SK-N-SH treated with all-trans-retinoic acid at 6 μM for 48 hours (cell line): ENCODE results near the gene RHBDD1.

Experiments
- ATAC-seq: fragments of 200-7000 bp; cut with Tn5 transposase; 3 replicates; pipeline ENCODE4 v1.9.1; 2020; ENCODE audit warnings: mild to moderate bottlenecking, moderate library complexity
- ARNTL ChIP-seq: fragments of 450-650 bp; formaldehyde crosslinking; IDR thresholded peaks from 2 replicates; pipeline ENCODE4 v1.5.0; 2020; ENCODE audit warnings: low read depth, mild to moderate bottlenecking, moderate library complexity, borderline replicate concordance
- BACH2 ChIP-seq: fragments of 250-450 bp; sonication (Bioruptor Pico); IDR thresholded peaks from 2 replicates; pipeline ENCODE4 v1.9.0; 2021; ENCODE audit warnings: mild to moderate bottlenecking, borderline replicate concordance
- CSDC2 ChIP-seq: fragments of 250-450 bp; sonication (Bioruptor Pico); IDR thresholded peaks from 2 replicates; pipeline ENCODE4 v1.5.0; 2020; ENCODE audit warnings: mild to moderate bottlenecking, moderate library complexity
- ESRRG ChIP-seq: fragments of 250-450 bp; sonication (Bioruptor Pico); IDR thresholded peaks from 2 replicates; pipeline ENCODE4 v1.6.1; 2021; ENCODE audit warnings: mild to moderate bottlenecking
- GLIS3 ChIP-seq: fragments of 250-450 bp; sonication (Bioruptor Pico); IDR thresholded peaks from 2 replicates; pipeline ENCODE4 v1.5.0; 2020; ENCODE audit warnings: mild to moderate bottlenecking, moderate library complexity
- OSR1 ChIP-seq: fragments of 250-450 bp; sonication (Bioruptor Pico); IDR thresholded peaks from 2 replicates; pipeline ENCODE4 v1.8.0; 2022; ENCODE audit warnings: moderate library complexity, mild to moderate bottlenecking, inconsistent platforms
- SNAI2 ChIP-seq: fragments of 250-450 bp; sonication (Bioruptor Pico); IDR thresholded peaks from 2 replicates; pipeline ENCODE4 v1.5.0; 2020; ENCODE audit warnings: mild to moderate bottlenecking, moderate library complexity
- TCF4 ChIP-seq: fragments of 250-450 bp; sonication (Bioruptor Pico); IDR thresholded peaks from 2 replicates; pipeline ENCODE4 v1.8.0; 2021; ENCODE audit warnings: mild to moderate bottlenecking, moderate library complexity, borderline replicate concordance
- TOX ChIP-seq: fragments of 250-450 bp; sonication (Bioruptor Pico); IDR thresholded peaks from 2 replicates; pipeline ENCODE4 v1.8.0; 2021; ENCODE audit warnings: mild to moderate bottlenecking, moderate library complexity, borderline replicate concordance
- ZC3H10 ChIP-seq: fragments of 250-450 bp; sonication (Bioruptor Pico); IDR thresholded peaks from 2 replicates; pipeline ENCODE4 v1.5.1; 2021; ENCODE audit warnings: mild to moderate bottlenecking, moderate library complexity
- ZFP30 ChIP-seq: fragments of 450-650 bp; formaldehyde crosslinking; IDR thresholded peaks from 2 replicates; pipeline ENCODE4 v1.5.0; 2022; ENCODE audit warnings: mild to moderate bottlenecking, moderate library complexity
- ZNF565 ChIP-seq: fragments of 450-650 bp; formaldehyde crosslinking; conservative IDR thresholded peaks from 2 replicates; pipeline ENCODE4 v1.5.0; 2020; ENCODE audit warnings: low read depth, mild to moderate bottlenecking, moderate library complexity
- ZNF8 ChIP-seq: fragments of 450-650 bp; formaldehyde crosslinking; IDR thresholded peaks from 2 replicates; pipeline ENCODE4 v1.5.0; 2020; ENCODE audit warnings: mild to moderate bottlenecking, moderate library complexity
- TF ChIP-seq, protein P1 (sequence below): fragments of 250-450 bp; sonication (Bioruptor Pico); IDR thresholded peaks from 2 replicates; pipeline ENCODE4 v1.8.0; 2021; ENCODE audit warnings: low read depth, mild to moderate bottlenecking, moderate library complexity, borderline replicate concordance
- TF ChIP-seq, protein P2 (sequence below): fragments of 250-450 bp; sonication (Bioruptor Pico); IDR thresholded peaks from 2 replicates; pipeline ENCODE4 v1.5.1; 2020; ENCODE audit warnings: low read depth, mild to moderate bottlenecking, moderate library complexity
- TF ChIP-seq, protein P3 (sequence below): fragments of 250-450 bp; sonication (Bioruptor Pico); IDR thresholded peaks from 2 replicates; pipeline ENCODE4 v1.5.1; 2021; ENCODE audit warnings: mild to moderate bottlenecking, moderate library complexity
- TF ChIP-seq, protein P4 (sequence below): fragments of 250-450 bp; sonication (Bioruptor Pico); IDR thresholded peaks from 2 replicates; pipeline ENCODE4 v1.5.0; 2020; ENCODE audit warnings: mild to moderate bottlenecking, moderate library complexity
- TF ChIP-seq, protein P5 (sequence below): fragments of 250-450 bp; sonication (Bioruptor Pico); IDR thresholded peaks from 2 replicates; pipeline ENCODE4 v1.8.0; 2020; ENCODE audit warnings: mild to moderate bottlenecking, moderate library complexity, borderline replicate concordance

The RHBDD1 gene

DNA sequence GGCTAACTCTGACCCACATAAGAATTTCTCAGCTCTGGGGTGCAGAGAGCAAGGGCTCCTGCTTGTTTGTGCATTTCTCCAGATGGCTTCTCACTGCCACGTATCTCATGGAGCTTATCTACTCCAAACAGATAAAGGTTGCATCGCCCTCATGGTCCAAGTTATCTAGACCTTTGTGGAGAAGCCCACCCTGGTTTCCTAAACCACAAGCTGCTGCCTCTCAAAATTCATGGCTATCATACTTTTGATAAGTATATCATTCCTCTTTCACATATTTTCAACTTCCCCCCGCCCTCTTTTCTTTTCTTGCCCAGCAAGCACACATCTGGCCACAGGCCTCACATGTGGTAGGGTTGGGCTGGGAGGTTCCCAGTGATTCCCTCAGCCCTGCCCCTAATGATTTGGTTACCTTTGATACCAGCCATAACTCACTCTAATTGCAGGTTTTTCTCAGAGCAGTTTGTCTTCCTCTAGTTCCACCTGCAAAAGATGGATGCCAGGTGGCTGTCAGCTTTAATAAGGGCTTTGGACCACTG is 146.0 kb downstream of the RHBDD1 start:
- no peak for ATAC-seq
- no peak for TF ChIP-seq BACH2 (CRISPR knock-in tag)

DNA sequence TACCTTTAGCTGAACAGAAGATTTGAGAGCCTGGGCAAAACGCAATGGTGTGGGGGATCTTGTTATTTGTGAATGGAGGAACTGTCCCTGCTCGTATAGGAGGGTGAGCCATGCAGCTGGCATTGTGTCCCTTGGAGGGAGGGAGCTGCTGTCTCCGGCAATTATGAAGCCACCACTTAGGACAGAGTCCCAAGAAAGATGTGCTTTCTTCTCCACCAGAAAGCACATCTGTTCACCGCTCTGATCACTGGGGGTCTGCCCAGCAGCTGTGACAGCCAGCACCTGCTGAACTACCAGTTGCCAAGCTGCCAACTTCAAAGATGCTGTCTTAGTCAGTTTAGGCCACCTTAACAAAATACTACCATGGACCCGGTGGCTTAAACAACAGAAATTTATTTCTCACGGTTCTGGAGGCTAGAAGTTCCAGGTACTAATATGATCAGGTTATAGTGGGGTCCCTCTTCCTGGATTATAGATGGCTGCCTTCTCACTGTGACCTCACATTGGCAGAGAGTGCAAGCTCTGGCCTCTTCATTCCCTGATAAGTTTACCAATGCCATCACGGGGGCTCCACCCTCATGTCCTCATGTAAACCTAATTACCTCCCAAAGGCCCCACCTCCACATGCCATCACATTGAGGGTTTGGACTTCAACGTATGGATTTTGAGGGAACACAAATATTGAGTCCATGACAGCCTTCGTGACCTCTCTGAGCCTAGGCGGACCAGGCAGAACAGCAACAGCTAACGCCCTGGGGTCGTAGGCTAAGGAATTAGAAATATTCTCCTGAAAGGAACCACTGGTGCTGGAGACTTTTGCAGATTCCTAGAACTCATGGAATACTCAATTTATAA is 148.3 kb downstream of the RHBDD1 start:
- no peak for ATAC-seq

DNA sequence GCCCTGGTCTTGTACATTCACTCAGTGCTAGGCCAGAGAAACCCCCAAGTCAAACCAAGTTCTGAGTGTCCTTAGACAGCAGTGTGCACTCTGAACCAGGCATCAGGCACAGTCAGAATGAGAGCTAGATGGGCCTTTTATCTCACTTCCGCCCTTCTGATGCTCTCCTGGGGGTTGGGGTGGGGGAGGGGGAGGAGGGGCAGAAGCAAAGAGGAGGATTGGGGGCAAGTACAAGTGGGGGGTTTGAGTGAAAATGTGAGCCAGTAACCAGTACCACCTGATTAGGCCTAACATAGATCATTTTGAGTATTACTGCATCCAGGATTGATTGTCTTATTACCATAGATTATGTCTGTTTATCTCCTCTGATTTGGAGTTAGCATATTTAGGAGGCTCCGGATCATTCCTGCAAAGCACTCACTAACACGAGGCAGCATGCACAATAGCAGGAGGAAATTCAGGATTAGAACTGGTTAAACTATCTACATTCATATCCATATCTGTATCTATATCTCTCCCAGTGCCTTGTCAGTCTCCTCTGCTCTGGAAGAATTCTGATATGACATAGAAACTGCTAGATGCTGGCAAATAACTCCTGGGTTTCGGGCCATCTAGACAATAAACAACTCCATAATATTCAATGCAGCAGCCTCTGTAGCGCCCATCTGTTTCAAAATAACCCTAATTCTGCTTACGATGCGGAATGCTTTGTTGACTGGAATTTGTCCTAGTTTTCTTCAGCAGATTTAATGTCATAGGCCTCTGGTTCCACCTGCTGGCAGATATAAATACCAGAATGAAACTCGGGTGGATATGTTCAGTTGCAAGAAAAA is 149.1 kb downstream of the RHBDD1 start:
- no peak for TF ChIP-seq OSR1 (CRISPR knock-in tag)
- TF ChIP-seq, protein P1, sequence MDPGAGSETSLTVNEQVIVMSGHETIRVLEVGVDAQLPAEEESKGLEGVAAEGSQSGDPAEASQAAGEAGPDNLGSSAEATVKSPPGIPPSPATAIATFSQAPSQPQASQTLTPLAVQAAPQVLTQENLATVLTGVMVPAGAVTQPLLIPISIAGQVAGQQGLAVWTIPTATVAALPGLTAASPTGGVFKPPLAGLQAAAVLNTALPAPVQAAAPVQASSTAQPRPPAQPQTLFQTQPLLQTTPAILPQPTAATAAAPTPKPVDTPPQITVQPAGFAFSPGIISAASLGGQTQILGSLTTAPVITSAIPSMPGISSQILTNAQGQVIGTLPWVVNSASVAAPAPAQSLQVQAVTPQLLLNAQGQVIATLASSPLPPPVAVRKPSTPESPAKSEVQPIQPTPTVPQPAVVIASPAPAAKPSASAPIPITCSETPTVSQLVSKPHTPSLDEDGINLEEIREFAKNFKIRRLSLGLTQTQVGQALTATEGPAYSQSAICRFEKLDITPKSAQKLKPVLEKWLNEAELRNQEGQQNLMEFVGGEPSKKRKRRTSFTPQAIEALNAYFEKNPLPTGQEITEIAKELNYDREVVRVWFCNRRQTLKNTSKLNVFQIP (CRISPR knock-in tag): no peak
- no peak for TF ChIP-seq TOX (CRISPR knock-in tag)
- no peak for TF ChIP-seq ZC3H10 (CRISPR knock-in tag)
- no peak for TF ChIP-seq ZNF565 (CRISPR knock-in tag)
- TF ChIP-seq ESRRG (CRISPR knock-in tag): no peak
- ATAC-seq: peak; percentile 93

More for the DNA sequence above, 148.3 kb downstream of the RHBDD1 start:
- TF ChIP-seq SNAI2 (CRISPR knock-in tag): no peak
- TF ChIP-seq ZFP30 (CRISPR knock-in tag): no peak
- no peak for TF ChIP-seq ZC3H10 (CRISPR knock-in tag)
- TF ChIP-seq BACH2 (CRISPR knock-in tag): no peak
- no peak for TF ChIP-seq ESRRG (CRISPR knock-in tag)
- TF ChIP-seq, protein P2, sequence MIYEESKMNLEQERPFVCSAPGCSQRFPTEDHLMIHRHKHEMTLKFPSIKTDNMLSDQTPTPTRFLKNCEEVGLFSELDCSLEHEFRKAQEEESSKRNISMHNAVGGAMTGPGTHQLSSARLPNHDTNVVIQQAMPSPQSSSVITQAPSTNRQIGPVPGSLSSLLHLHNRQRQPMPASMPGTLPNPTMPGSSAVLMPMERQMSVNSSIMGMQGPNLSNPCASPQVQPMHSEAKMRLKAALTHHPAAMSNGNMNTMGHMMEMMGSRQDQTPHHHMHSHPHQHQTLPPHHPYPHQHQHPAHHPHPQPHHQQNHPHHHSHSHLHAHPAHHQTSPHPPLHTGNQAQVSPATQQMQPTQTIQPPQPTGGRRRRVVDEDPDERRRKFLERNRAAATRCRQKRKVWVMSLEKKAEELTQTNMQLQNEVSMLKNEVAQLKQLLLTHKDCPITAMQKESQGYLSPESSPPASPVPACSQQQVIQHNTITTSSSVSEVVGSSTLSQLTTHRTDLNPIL (CRISPR knock-in tag): no peak
- TF ChIP-seq, protein P3, sequence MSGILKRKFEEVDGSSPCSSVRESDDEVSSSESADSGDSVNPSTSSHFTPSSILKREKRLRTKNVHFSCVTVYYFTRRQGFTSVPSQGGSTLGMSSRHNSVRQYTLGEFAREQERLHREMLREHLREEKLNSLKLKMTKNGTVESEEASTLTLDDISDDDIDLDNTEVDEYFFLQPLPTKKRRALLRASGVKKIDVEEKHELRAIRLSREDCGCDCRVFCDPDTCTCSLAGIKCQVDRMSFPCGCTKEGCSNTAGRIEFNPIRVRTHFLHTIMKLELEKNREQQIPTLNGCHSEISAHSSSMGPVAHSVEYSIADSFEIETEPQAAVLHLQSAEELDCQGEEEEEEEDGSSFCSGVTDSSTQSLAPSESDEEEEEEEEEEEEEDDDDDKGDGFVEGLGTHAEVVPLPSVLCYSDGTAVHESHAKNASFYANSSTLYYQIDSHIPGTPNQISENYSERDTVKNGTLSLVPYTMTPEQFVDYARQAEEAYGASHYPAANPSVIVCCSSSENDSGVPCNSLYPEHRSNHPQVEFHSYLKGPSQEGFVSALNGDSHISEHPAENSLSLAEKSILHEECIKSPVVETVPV (CRISPR knock-in tag): no peak
- TF ChIP-seq, protein P4, sequence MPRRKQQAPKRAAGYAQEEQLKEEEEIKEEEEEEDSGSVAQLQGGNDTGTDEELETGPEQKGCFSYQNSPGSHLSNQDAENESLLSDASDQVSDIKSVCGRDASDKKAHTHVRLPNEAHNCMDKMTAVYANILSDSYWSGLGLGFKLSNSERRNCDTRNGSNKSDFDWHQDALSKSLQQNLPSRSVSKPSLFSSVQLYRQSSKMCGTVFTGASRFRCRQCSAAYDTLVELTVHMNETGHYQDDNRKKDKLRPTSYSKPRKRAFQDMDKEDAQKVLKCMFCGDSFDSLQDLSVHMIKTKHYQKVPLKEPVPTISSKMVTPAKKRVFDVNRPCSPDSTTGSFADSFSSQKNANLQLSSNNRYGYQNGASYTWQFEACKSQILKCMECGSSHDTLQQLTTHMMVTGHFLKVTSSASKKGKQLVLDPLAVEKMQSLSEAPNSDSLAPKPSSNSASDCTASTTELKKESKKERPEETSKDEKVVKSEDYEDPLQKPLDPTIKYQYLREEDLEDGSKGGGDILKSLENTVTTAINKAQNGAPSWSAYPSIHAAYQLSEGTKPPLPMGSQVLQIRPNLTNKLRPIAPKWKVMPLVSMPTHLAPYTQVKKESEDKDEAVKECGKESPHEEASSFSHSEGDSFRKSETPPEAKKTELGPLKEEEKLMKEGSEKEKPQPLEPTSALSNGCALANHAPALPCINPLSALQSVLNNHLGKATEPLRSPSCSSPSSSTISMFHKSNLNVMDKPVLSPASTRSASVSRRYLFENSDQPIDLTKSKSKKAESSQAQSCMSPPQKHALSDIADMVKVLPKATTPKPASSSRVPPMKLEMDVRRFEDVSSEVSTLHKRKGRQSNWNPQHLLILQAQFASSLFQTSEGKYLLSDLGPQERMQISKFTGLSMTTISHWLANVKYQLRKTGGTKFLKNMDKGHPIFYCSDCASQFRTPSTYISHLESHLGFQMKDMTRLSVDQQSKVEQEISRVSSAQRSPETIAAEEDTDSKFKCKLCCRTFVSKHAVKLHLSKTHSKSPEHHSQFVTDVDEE (CRISPR knock-in tag): no peak
- no peak for TF ChIP-seq ZNF565 (CRISPR knock-in tag)
- no peak for TF ChIP-seq OSR1 (CRISPR knock-in tag)
- no peak for TF ChIP-seq TCF4 (CRISPR knock-in tag)

DNA sequence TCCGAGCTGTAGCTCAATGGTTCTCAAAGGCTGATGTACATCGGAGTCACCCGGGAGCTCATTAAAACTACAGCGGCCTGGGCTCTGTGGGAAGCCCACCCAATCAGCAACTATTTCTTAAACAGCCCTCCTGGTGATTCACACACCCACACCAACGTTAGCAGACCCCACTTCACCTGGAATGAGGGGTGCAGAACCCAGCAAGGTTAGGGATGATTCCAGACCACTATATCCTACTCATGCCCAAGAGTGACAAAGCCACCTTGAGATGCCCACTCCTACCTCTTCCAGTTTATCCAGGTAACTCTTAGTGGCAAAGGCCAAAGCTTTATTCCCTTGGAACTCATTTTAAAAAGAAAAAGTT is 149.7 kb downstream of the RHBDD1 start:
- ATAC-seq: peak; percentile 29; the same call in 2 of the 3 replicates
- TF ChIP-seq GLIS3 (CRISPR knock-in tag) (no peak), CSDC2 (CRISPR knock-in tag) (no peak), ZFP30 (CRISPR knock-in tag) (no peak), TCF4 (CRISPR knock-in tag) (no peak), ARNTL (CRISPR knock-in tag) (no peak), ZNF8 (no peak), ZNF565 (CRISPR knock-in tag) (no peak)
- TF ChIP-seq, protein P5, sequence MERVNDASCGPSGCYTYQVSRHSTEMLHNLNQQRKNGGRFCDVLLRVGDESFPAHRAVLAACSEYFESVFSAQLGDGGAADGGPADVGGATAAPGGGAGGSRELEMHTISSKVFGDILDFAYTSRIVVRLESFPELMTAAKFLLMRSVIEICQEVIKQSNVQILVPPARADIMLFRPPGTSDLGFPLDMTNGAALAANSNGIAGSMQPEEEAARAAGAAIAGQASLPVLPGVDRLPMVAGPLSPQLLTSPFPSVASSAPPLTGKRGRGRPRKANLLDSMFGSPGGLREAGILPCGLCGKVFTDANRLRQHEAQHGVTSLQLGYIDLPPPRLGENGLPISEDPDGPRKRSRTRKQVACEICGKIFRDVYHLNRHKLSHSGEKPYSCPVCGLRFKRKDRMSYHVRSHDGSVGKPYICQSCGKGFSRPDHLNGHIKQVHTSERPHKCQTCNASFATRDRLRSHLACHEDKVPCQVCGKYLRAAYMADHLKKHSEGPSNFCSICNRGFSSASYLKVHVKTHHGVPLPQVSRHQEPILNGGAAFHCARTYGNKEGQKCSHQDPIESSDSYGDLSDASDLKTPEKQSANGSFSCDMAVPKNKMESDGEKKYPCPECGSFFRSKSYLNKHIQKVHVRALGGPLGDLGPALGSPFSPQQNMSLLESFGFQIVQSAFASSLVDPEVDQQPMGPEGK (CRISPR knock-in tag): no peak
- TF ChIP-seq, protein P4 (CRISPR knock-in tag): no peak
- TF ChIP-seq, protein P1 (CRISPR knock-in tag): no peak
